ENCODE results near the gene COLEC12. TPM values are rescaled to one million over a fixed set of nuclear protein-coding genes. Genes with fewer than 3 reads are reported as not detected.
"Not testable (repeated sequence)": the region's sequence is repeated elsewhere in the genome, so short reads cannot be mapped to it uniquely, and the experiment has no call there.

Gene COLEC12
- polyA plus RNA-seq, 1 donor (not counting 4 experiments of a cell fraction or from before 2014, with no cell fraction given), result not detected

DNA sequence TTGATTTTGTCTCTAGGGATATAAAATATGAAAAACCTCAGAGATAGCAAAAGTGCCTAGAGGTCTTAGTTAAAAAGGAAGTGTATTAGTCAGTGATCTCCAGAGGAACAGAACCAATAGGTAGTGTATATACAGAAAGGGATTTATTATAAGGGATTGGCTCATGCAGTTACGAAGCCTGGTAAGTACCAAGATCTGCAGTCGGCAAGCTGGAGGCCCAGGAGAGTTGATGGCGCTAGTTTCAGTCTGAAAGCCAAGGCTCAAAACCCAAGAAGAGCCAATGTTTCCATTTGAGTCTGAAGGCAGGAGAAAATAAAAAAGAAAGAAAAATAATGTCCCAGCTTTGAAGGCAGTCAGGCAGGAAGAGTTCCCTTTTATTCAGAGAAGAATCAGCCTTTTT lies 93.3 kb downstream of the COLEC12 start:
- TF ChIP-seq EZH2 (IDR thresholded peaks at IDR 0.05; ENCODE audit: low read length) (no peak), CTCF (optimal IDR thresholded peaks at IDR 0.05 in 1 of 3, IDR thresholded peaks at IDR 0.05 in 1 of 3, conservative IDR thresholded peaks at IDR 0.05 in 1 of 3; ENCODE audit: extremely low read depth in 1 of 3, insufficient read depth in 2 of 3, low read length in 3 of 3) (no peak)
- Histone ChIP-seq H3K4me1 (ENCODE audit: control insufficient read depth, extremely low read depth, insufficient read depth, low read length) (no peaks in the 10 kb centered on the region), H3K9me1 (ENCODE audit: control insufficient read depth, extremely low read depth, insufficient read depth, low read length) (no peaks in the 10 kb centered on the region), H3K27ac (ENCODE audit: control insufficient read depth, insufficient read depth, low read length) (no peak overlapping the region), H3K4me2 (ENCODE audit: control insufficient read depth, extremely low read depth, insufficient read depth, low read depth, low read length) (no peak overlapping the region), H3K27me3 (ENCODE audit: control insufficient read depth, extremely low read depth, insufficient read depth, low read length) (no peaks in the 10 kb centered on the region), H4K20me1 (ENCODE audit: control insufficient read depth, extremely low read depth, insufficient read depth, low read length) (no peaks in the 10 kb centered on the region), H3K36me3 (ENCODE audit: control insufficient read depth in 2 of 2, extremely low read depth in 1 of 2, insufficient read depth in 2 of 2, low read length in 2 of 2) (no peaks in the 10 kb centered on the region), H3K9me3 (ENCODE audit: control insufficient read depth, low read depth, low read length) (no peaks in the 10 kb centered on the region), H2AFZ (ENCODE audit: control insufficient read depth, low read length) (no peak overlapping the region), H3K9ac (ENCODE audit: control insufficient read depth, extremely low read depth, insufficient read depth, low read length) (no peak overlapping the region), H3K79me2 (ENCODE audit: control insufficient read depth, insufficient read depth, low read length) (no peaks in the 10 kb centered on the region), H3K4me3 (ENCODE audit: control insufficient read depth in 2 of 3, extremely low read depth in 1 of 3, insufficient read depth in 2 of 3, low read depth in 1 of 3, low read length in 3 of 3) (no peak overlapping the region)
- dilution Hi-C loops (cut with MboI; ENCODE audit: extremely low pct_ligation_motif_present, low sequenced_read_pairs), result no loop called here
- DNase-seq (ENCODE audit: low read depth, low spot score) (no peak), FAIRE-seq (no peak)

DNA sequence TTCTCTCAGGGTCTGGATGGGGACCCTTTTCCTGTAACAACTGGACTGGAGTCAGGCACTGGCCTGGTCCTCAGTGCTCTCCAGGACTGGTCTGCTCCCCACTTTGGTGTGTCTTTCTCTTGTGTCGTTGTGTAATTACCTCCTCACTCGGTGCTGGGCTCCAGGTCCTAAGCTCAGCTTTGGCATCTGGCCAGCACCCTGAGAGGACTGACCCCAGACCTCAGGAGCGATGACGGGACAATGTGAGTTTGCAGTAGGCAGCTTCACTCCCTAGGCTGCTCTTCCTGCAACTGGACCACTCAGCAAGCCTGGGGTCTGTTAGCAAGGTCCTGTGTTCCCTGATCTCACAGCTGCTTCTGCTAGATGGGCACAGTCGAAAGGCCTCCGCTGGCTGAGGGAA lies 93.8 kb downstream of the COLEC12 start:
- DNase-seq (ENCODE audit: low read depth, low spot score), result no peak
- dilution Hi-C loops (cut with MboI; ENCODE audit: extremely low pct_ligation_motif_present, low sequenced_read_pairs), result no loop called here

DNA sequence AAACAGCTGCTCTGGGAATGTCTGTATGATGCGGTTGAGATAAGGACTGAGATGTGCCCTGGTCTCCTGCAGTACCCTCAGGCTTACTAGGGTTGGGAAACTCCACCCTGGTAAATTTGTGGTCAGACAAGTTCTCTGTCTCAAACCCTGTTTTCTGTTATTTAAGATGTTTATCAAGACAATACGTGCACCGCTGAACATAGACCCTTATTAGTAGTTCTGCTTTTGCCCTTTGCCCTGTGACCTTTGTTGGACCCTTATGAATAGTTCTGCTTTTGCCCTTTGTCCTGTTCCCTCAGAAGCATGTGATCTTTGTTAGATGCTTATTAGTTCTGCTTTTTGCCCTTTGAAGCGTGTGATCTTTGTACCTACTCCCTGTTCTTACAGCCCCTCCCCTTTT lies 95.5 kb downstream of the COLEC12 start:
- H3K27ac ChIP-seq (ENCODE audit: control insufficient read depth, insufficient read depth, low read length); DNase-seq (ENCODE audit: low read depth, low spot score); H2AFZ ChIP-seq (ENCODE audit: control insufficient read depth, low read length); H3K4me3 ChIP-seq (ENCODE audit: control insufficient read depth in 2 of 3, extremely low read depth in 1 of 3, insufficient read depth in 2 of 3, low read depth in 1 of 3, low read length in 3 of 3); H3K9ac ChIP-seq (ENCODE audit: control insufficient read depth, extremely low read depth, insufficient read depth, low read length); H3K79me2 ChIP-seq (ENCODE audit: control insufficient read depth, insufficient read depth, low read length); H3K9me3 ChIP-seq (ENCODE audit: control insufficient read depth, low read depth, low read length); FAIRE-seq; H4K20me1 ChIP-seq (ENCODE audit: control insufficient read depth, extremely low read depth, insufficient read depth, low read length); H3K27me3 ChIP-seq (ENCODE audit: control insufficient read depth, extremely low read depth, insufficient read depth, low read length); dilution Hi-C loops (cut with MboI; ENCODE audit: extremely low pct_ligation_motif_present, low sequenced_read_pairs); H3K4me1 ChIP-seq (ENCODE audit: control insufficient read depth, extremely low read depth, insufficient read depth, low read length); H3K9me1 ChIP-seq (ENCODE audit: control insufficient read depth, extremely low read depth, insufficient read depth, low read length); H3K4me2 ChIP-seq (ENCODE audit: control insufficient read depth, extremely low read depth, insufficient read depth, low read depth, low read length); H3K36me3 ChIP-seq (ENCODE audit: control insufficient read depth in 2 of 2, extremely low read depth in 1 of 2, insufficient read depth in 2 of 2, low read length in 2 of 2): not testable (repeated sequence)

More for the DNA sequence above, 93.8 kb downstream of the COLEC12 start:
- Histone ChIP-seq H3K36me3 (ENCODE audit: control insufficient read depth in 2 of 2, extremely low read depth in 1 of 2, insufficient read depth in 2 of 2, low read length in 2 of 2) (no peaks in the 10 kb centered on the region), H3K79me2 (ENCODE audit: control insufficient read depth, insufficient read depth, low read length) (no peaks in the 10 kb centered on the region), H4K20me1 (ENCODE audit: control insufficient read depth, extremely low read depth, insufficient read depth, low read length) (no peaks in the 10 kb centered on the region), H3K27me3 (ENCODE audit: control insufficient read depth, extremely low read depth, insufficient read depth, low read length) (no peaks in the 10 kb centered on the region), H3K4me3 (ENCODE audit: control insufficient read depth in 2 of 3, extremely low read depth in 1 of 3, insufficient read depth in 2 of 3, low read depth in 1 of 3, low read length in 3 of 3) (no peak overlapping the region), H3K27ac (ENCODE audit: control insufficient read depth, insufficient read depth, low read length) (no peak overlapping the region), H3K4me2 (ENCODE audit: control insufficient read depth, extremely low read depth, insufficient read depth, low read depth, low read length) (no peak overlapping the region), H3K9me3 (ENCODE audit: control insufficient read depth, low read depth, low read length) (no peaks in the 10 kb centered on the region), H3K4me1 (ENCODE audit: control insufficient read depth, extremely low read depth, insufficient read depth, low read length) (no peaks in the 10 kb centered on the region), H2AFZ (ENCODE audit: control insufficient read depth, low read length) (no peak overlapping the region), H3K9me1 (ENCODE audit: control insufficient read depth, extremely low read depth, insufficient read depth, low read length) (no peaks in the 10 kb centered on the region), H3K9ac (ENCODE audit: control insufficient read depth, extremely low read depth, insufficient read depth, low read length) (no peak overlapping the region)
- TF ChIP-seq CTCF (optimal IDR thresholded peaks at IDR 0.05 in 1 of 3, IDR thresholded peaks at IDR 0.05 in 1 of 3, conservative IDR thresholded peaks at IDR 0.05 in 1 of 3; ENCODE audit: extremely low read depth in 1 of 3, insufficient read depth in 2 of 3, low read length in 3 of 3) (no peak), EZH2 (IDR thresholded peaks at IDR 0.05; ENCODE audit: low read length) (no peak)
- no peak for FAIRE-seq

Data from keratinocyte (primary cell).